Kidney (tissue), 14 donors: ENCODE results near the gene PSMD1. TPM values are rescaled to one million over a fixed set of nuclear protein-coding genes. Genes with fewer than 3 reads are reported as not detected.

Experiments used
- DNase-seq, 5 donors: peaks; one replicate each; pipeline ENCODE4 v3.0.0-alpha.2; 2013 to 2020
- FAIRE-seq: peaks from 2 replicates; lab custom pipeline; 2012; peaks lifted over from hg19 to GRCh38; lab: Jason Lieb, UNC
- H3K27ac ChIP-seq, 2 donors: one replicate each; pipeline ENCODE4 v1.7.0; 2013; ENCODE audit warnings: low read depth in 2 of 2, low read length in 2 of 2, inconsistent platforms in 1 of 2
- H3K27me3 ChIP-seq: one replicate; pipeline ENCODE4 v1.7.1; 2013; ENCODE audit warnings: low read length, inconsistent platforms; ENCODE audit not compliant: control insufficient read depth, insufficient read depth
- H3K36me3 ChIP-seq, 3 donors: one replicate each; pipeline versions ENCODE4 v1.7.0 to v1.7.1; 2013; ENCODE audit warnings: low read length in 3 of 3, control low read depth in 1 of 3, inconsistent platforms in 1 of 3; ENCODE audit not compliant: insufficient read depth in 3 of 3, control insufficient read depth in 2 of 3
- H3K4me1 ChIP-seq, 3 donors: one replicate each; pipeline versions ENCODE4 v1.7.0 to v1.7.1; 2013; ENCODE audit warnings: low read length in 3 of 3, inconsistent platforms in 1 of 3, low read depth in 1 of 3; ENCODE audit not compliant: control insufficient read depth in 2 of 3, insufficient read depth in 2 of 3
- H3K4me3 ChIP-seq, 3 donors: one replicate each; pipeline versions ENCODE4 v1.7.0 to v1.8.1; 2013; ENCODE audit warnings: low read length in 3 of 3, control low read depth in 1 of 3, inconsistent platforms in 1 of 3
- H3K9ac ChIP-seq, 3 donors: one replicate each; pipeline versions ENCODE4 v1.7.0 to v1.7.1; 2013; ENCODE audit warnings: low read length in 3 of 3, control low read depth in 1 of 3, inconsistent platforms in 1 of 3
- H3K9me3 ChIP-seq, 3 donors: one replicate each; pipeline versions ENCODE4 v1.7.0 to v1.7.1; 2013; ENCODE audit warnings: low read length in 3 of 3, control low read depth in 1 of 3, inconsistent platforms in 1 of 3; ENCODE audit not compliant: control insufficient read depth in 2 of 3, insufficient read depth in 1 of 3
- intact Hi-C: fragments of 100-400 bp; cut with DNase I; formaldehyde crosslinking; loops from one replicate; pipeline ENCODE4 v1.11.1; 2022
- polyA plus RNA-seq: library from polyadenylated mRNA; stranded (reverse); fragments of 350-450 nt; fragmentation: Illumina TruSeq; extraction: RNeasy Lipid Tissue Mini Kit (QIAGEN cat#74804); gene quantifications from one replicate; pipeline ENCODE4 v1.2.3, GENCODE V29; 2014; ENCODE audit warnings: low read depth, low replicate concordance; ENCODE audit not compliant: insufficient read depth
- total RNA-seq: library from RNA; stranded (reverse); fragmentation: NEBNext Ultra II Directional; extraction: Animal tissue kit (Norgen Biotek cat#: 25700); gene quantifications from one replicate; pipeline ENCODE4 v1.2.1, GENCODE V29; 2021
- TF ChIP-seq, protein P1 (sequence below): IDR thresholded peaks from 3 replicates; pipeline ENCODE4 v1.5.1; 2012; ENCODE audit warnings: mild to moderate bottlenecking, moderate library complexity, borderline replicate concordance; ENCODE audit not compliant: insufficient read depth; ENCODE audit errors: extremely low read depth
- donor health status: control.
- donor health status: control.
- donor health status: control.
- donor health status: control.
- donor health status: control.
- donor health status: DM: yes; HTN: yes; CAD: no.
- donor health status: Normal renal cell carcinoma (clear cell type).

PSMD1 gene
- total and polyA plus RNA-seq, 2 donors from 2014 or later = 75.6 to 95.4 TPM

DNA sequence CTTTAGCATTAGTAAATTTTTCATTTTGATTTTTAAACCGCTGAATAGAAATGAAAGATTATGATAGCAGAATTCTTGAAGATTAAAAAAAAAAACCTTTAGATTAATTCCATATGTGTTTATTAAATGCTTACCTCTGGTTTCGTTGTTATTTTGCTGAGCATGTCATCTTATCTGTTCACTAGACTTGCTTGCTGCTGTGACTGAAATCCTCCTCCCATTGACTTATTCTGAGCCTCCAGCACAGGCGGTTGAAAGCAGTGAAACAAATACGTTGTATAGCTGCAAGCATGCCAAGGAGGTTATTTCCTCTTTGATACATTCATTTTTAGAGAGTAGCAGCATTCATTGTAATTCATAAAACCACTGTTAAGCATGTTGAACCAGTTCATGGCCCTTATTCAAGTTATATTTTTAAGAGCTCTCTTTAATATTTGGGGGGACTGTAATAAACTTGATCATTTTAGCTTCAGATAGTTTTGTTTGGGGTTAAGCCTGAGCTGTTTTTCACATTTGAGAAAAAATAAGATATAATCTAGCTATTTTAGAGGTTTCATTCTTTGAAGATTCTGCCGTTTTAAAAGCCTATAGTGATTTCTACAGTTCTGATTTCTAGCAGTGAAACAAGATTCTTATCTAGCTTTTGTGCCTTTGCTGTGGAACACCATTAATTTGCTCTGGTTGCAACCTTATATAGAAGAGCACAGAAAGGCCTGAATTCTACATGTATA lies 68.3 kb downstream of the PSMD1 start, which contains the start of gene HTR2B:
TSS of gene HTR2B (minus strand) at position 205 of the 731 bp plus-strand sequence. CDS start 1,278 bp downstream, outside the sequence.
- Histone ChIP-seq H3K27ac (peak within 1 kb of the TSS; percentile 28 to 49), H3K9me3 (no peaks in the 10 kb centered on the region), H3K4me3 (peak within 1 kb of the TSS; percentile 19 to 87 (median 39)), H3K4me1 (peaks cover 0 to 2% (median 2%) of the 10 kb centered on the region in 3 donors), H3K36me3 (no peaks in the 10 kb centered on the region), H3K27me3 (no peaks in the 10 kb centered on the region), H3K9ac (peak within 1 kb of the TSS in 1 of 3 donors; percentile 62)
- TF ChIP-seq, protein P1, sequence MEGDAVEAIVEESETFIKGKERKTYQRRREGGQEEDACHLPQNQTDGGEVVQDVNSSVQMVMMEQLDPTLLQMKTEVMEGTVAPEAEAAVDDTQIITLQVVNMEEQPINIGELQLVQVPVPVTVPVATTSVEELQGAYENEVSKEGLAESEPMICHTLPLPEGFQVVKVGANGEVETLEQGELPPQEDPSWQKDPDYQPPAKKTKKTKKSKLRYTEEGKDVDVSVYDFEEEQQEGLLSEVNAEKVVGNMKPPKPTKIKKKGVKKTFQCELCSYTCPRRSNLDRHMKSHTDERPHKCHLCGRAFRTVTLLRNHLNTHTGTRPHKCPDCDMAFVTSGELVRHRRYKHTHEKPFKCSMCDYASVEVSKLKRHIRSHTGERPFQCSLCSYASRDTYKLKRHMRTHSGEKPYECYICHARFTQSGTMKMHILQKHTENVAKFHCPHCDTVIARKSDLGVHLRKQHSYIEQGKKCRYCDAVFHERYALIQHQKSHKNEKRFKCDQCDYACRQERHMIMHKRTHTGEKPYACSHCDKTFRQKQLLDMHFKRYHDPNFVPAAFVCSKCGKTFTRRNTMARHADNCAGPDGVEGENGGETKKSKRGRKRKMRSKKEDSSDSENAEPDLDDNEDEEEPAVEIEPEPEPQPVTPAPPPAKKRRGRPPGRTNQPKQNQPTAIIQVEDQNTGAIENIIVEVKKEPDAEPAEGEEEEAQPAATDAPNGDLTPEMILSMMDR = no peak
- FAIRE-seq (peak; percentile 32), DNase-seq (peak in 2 of 5 donors; percentile 86 to 92)
- intact Hi-C loops = no loop called here

DNA sequence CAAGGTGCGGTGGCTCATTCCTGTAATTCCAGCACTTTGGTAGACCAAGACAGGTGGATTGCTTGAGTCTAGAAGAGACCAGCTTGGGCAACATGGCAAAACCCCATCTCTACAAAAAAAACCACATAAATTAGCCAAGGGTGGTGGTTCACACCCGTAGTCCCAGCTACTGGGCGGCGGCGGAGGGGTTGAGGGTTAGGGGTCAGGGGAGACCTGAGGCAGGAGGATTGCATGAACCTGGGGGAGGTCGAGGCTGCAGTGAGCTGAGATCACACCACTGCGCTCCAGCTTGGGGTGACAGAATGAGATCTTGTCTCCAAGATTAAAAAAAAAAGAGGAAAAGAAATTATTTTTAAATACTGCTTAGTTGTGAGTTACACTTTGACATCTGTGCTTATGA lies 69.5 kb downstream of the PSMD1 start:
- no peaks in the 10 kb centered on the region for H3K36me3 ChIP-seq
- H3K9ac ChIP-seq = no peak overlapping the region
- FAIRE-seq = no peak
- H3K27ac ChIP-seq = no peak overlapping the region
- no peaks in the 10 kb centered on the region for H3K9me3 ChIP-seq
- no peak overlapping the region for H3K4me3 ChIP-seq
- intact Hi-C loops = no loop called here
- no peak for DNase-seq
- TF ChIP-seq, protein P1 = no peak
- H3K27me3 ChIP-seq = no peaks in the 10 kb centered on the region
- peaks cover 0 to 2% (median 2%) of the 10 kb centered on the region in 3 donors for H3K4me1 ChIP-seq

- no peak for DNase-seq
- H3K27me3 ChIP-seq = no peaks in the 10 kb centered on the region
- FAIRE-seq = no peak
- no peak overlapping the region for H3K9ac ChIP-seq
- H3K4me1 ChIP-seq = peaks cover 0 to 2% (median 2%) of the 10 kb centered on the region in 3 donors
- intact Hi-C loops = no loop called here
- H3K27ac ChIP-seq = no peak overlapping the region
- no peaks in the 10 kb centered on the region for H3K36me3 ChIP-seq
- no peak overlapping the region for H3K4me3 ChIP-seq
- no peaks in the 10 kb centered on the region for H3K9me3 ChIP-seq
- TF ChIP-seq, protein P1 = no peak
These were observed 70.8 kb downstream of the PSMD1 start for GRCh38 chr2:231127480-231127879.
